ENCODE measurements around the gene PDE10A. TPM values are rescaled to one million over a fixed set of nuclear protein-coding genes. Genes with fewer than 3 reads are reported as not detected.
A peak's percentile ranks its signal among the peaks of the same experiment; 100 is the strongest.

Gene PDE10A
- total and polyA plus RNA-seq, 7 experiments from 2014 or later, result not detected

- Histone ChIP-seq H3K27me3 (ENCODE audit: control insufficient read depth in 2 of 2, insufficient read depth in 2 of 2, low read length in 2 of 2) (no peaks in the 10 kb centered on the region), H3K36me3 (ENCODE audit: control insufficient read depth in 2 of 3, insufficient read depth in 3 of 3, low read length in 3 of 3) (no peaks in the 10 kb centered on the region), H3K4me1 (ENCODE audit: control insufficient read depth in 2 of 2, insufficient read depth in 2 of 2, low read length in 2 of 2) (no peaks in the 10 kb centered on the region), H3K9me3 (ENCODE audit: control insufficient read depth in 2 of 3, low read length in 3 of 3) (no peaks in the 10 kb centered on the region), H3K4me3 (ENCODE audit: low read length) (no peak overlapping the region), H3K27ac (ENCODE audit: low read depth, low read length) (no peak overlapping the region)
- no peak for ATAC-seq
- Mint-ChIP-seq H3K4me1 (peaks cover 0 to 10% (median 3%) of the 10 kb centered on the region in 7 donors), H3K36me3 (peaks cover 0 to 4% (median 0%) of the 10 kb centered on the region in 5 donors), H3K9me3 (peaks cover 0 to 6% (median 0%) of the 10 kb centered on the region in 11 donors), H3K27ac (peak overlapping the region in 1 of 9 donors; percentile 60), H3K27me3 (peaks cover 47 to 66% (median 48%) of the 10 kb centered on the region in 5 donors), H3K4me3 (peak overlapping the region in 4 of 10 donors; percentile 29 to 59 (median 42))
- intact Hi-C loops (cut with micrococcal nuclease), result loop anchor here in 1 of 2 donors (5.0 kb wide), 1 partner anchor 221 kb away; no protein-coding TSS in a partner anchor
- CTCF ChIA-PET, result no interaction called here
- POLR2A ChIA-PET, result no interaction called here
- DNase-seq, result no peak
Measured at GRCh38 chr6:165663377-165663735, 315 bp upstream of the PDE10A start.

- Mint-ChIP-seq H3K27me3 (peaks cover 53 to 69% (median 57%) of the 10 kb centered on the region in 5 donors), H3K27ac (no peak overlapping the region), H3K4me1 (peaks cover 0 to 10% (median 3%) of the 10 kb centered on the region in 7 donors), H3K9me3 (peaks cover 0 to 6% (median 0%) of the 10 kb centered on the region in 11 donors), H3K4me3 (no peak overlapping the region), H3K36me3 (peaks cover 0 to 4% (median 0%) of the 10 kb centered on the region in 5 donors)
- no peaks in the 10 kb centered on the region for H3K27me3 ChIP-seq (ENCODE audit: control insufficient read depth in 2 of 2, insufficient read depth in 2 of 2, low read length in 2 of 2)
- H3K27ac ChIP-seq (ENCODE audit: low read depth, low read length), result no peak overlapping the region
- no peaks in the 10 kb centered on the region for H3K9me3 ChIP-seq (ENCODE audit: control insufficient read depth in 2 of 3, low read length in 3 of 3)
- no peak overlapping the region for H3K4me3 ChIP-seq (ENCODE audit: low read length)
- H3K4me1 ChIP-seq (ENCODE audit: control insufficient read depth in 2 of 2, insufficient read depth in 2 of 2, low read length in 2 of 2), result no peaks in the 10 kb centered on the region
- H3K36me3 ChIP-seq (ENCODE audit: control insufficient read depth in 2 of 3, insufficient read depth in 3 of 3, low read length in 3 of 3), result no peaks in the 10 kb centered on the region
- DNase-seq (no peak), ATAC-seq (no peak)
- ChIA-PET POLR2A (no interaction called here), CTCF (no interaction called here)
- intact Hi-C loops (cut with micrococcal nuclease), result loop anchor here in 1 of 2 donors (5.0 kb wide), 1 partner anchor 220 kb away; no protein-coding TSS in a partner anchor
Measured at GRCh38 chr6:165662041-165662748, 846 bp downstream of the PDE10A start.

DNA sequence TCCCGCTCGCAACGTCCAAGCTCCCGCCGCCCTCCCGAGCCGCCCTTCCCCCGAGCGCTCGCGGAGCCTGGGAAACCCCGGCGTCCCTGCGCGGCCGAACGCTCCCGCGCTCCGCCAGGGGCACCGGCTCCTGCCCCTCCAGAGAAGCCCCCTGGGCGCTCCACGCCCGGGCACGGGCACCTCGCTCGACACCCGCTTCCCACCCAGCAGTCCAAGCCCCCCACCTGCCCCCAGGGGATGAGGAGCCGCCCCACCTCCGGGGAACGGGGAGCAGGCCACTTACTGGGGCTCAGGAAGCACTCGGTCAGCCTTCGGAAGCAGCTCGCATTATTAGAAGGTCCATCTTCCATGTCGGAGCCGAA lies 1.4 kb downstream of the PDE10A start:
- no peak for ATAC-seq
- peaks cover 0 to 4% (median 0%) of the 10 kb centered on the region in 5 donors for H3K36me3 Mint-ChIP-seq
- ChIA-PET POLR2A (no interaction called here), CTCF (no interaction called here)
- no peak overlapping the region for H3K27ac Mint-ChIP-seq
- peaks cover 0 to 10% (median 3%) of the 10 kb centered on the region in 7 donors for H3K4me1 Mint-ChIP-seq
- H3K9me3 Mint-ChIP-seq, result peaks cover 0 to 6% (median 0%) of the 10 kb centered on the region in 11 donors
- DNase-seq, result no peak
- Histone ChIP-seq H3K27me3 (ENCODE audit: control insufficient read depth in 2 of 2, insufficient read depth in 2 of 2, low read length in 2 of 2) (no peaks in the 10 kb centered on the region), H3K9me3 (ENCODE audit: control insufficient read depth in 2 of 3, low read length in 3 of 3) (no peaks in the 10 kb centered on the region), H3K4me3 (ENCODE audit: low read length) (no peak overlapping the region), H3K36me3 (ENCODE audit: control insufficient read depth in 2 of 3, insufficient read depth in 3 of 3, low read length in 3 of 3) (no peaks in the 10 kb centered on the region), H3K27ac (ENCODE audit: low read depth, low read length) (no peak overlapping the region), H3K4me1 (ENCODE audit: control insufficient read depth in 2 of 2, insufficient read depth in 2 of 2, low read length in 2 of 2) (no peaks in the 10 kb centered on the region)
- peaks cover 51 to 66% (median 54%) of the 10 kb centered on the region in 5 donors for H3K27me3 Mint-ChIP-seq
- no peak overlapping the region for H3K4me3 Mint-ChIP-seq
- intact Hi-C loops (cut with micrococcal nuclease), result loop anchor here in 1 of 2 donors (5.0 kb wide), 1 partner anchor 219 kb away; no protein-coding TSS in a partner anchor

DNA sequence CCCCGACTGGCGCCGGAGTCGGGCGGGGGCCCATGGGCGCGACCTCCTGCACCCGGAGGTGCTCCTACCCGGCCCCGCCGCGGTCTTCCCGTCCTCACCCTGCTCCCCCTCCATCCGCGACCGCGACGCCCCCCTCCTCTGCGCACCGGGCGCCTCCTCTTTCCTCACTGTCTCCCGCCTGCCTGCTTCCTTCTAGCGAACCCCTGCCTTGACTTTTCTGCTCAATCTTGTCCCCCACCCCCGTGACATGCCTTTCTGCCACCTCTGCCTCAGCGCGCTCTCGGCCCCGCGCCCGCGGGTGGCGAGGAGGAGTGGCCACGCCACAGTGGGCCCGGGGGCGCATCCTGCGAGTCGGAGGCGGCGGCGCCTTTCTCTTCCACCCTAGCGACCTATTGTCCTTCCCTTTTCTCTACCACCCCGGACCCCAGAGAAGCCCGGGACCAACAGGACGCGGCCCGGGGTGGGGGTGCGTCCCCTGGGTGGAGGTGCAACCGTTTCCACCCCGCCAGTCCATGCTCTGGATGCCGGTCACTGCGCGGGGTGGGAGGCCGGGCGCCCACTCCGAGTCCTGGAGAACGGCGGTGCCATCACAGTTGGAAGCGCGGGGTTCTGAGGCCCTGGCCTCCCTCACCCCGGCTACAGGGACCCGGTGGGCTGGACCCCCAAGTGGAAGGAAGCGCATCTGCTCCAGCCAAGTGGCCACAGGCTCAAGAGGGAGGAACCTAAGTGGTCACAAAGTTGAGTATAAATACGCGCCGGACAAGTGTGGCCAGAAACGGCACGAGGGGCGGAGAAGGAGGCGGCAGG lies 2.0 kb downstream of the PDE10A start:
- H3K4me3 ChIP-seq (ENCODE audit: low read length), result no peak overlapping the region
- no peaks in the 10 kb centered on the region for H3K36me3 ChIP-seq (ENCODE audit: control insufficient read depth in 2 of 3, insufficient read depth in 3 of 3, low read length in 3 of 3)
- no peak overlapping the region for H3K27ac Mint-ChIP-seq
- ATAC-seq (peak; percentile 16), DNase-seq (no peak)
- peaks cover 47 to 61% (median 49%) of the 10 kb centered on the region in 5 donors for H3K27me3 Mint-ChIP-seq
- H3K9me3 ChIP-seq (ENCODE audit: control insufficient read depth in 2 of 3, low read length in 3 of 3), result no peaks in the 10 kb centered on the region
- H3K4me1 Mint-ChIP-seq, result peaks cover 0 to 10% (median 3%) of the 10 kb centered on the region in 7 donors
- CTCF ChIA-PET, result no interaction called here
- H3K4me1 ChIP-seq (ENCODE audit: control insufficient read depth in 2 of 2, insufficient read depth in 2 of 2, low read length in 2 of 2), result no peaks in the 10 kb centered on the region
- peak overlapping the region in 2 of 10 donors; percentile 45 to 63 for H3K4me3 Mint-ChIP-seq
- POLR2A ChIA-PET, result no interaction called here
- H3K36me3 Mint-ChIP-seq, result peaks cover 0 to 4% (median 0%) of the 10 kb centered on the region in 5 donors
- H3K9me3 Mint-ChIP-seq, result peaks cover 0 to 6% (median 0%) of the 10 kb centered on the region in 11 donors
- H3K27ac ChIP-seq (ENCODE audit: low read depth, low read length), result no peak overlapping the region
- no peaks in the 10 kb centered on the region for H3K27me3 ChIP-seq (ENCODE audit: control insufficient read depth in 2 of 2, insufficient read depth in 2 of 2, low read length in 2 of 2)
- intact Hi-C loops (cut with micrococcal nuclease), result loop anchor here in 1 of 2 donors (5.0 kb wide), 1 partner anchor 219 kb away; no protein-coding TSS in a partner anchor

GRCh38 chr6:165659945-165660856 lies 2.8 kb downstream of the PDE10A start:
- Mint-ChIP-seq H3K9me3 (peaks cover 0 to 6% (median 0%) of the 10 kb centered on the region in 11 donors), H3K36me3 (peaks cover 0 to 4% (median 0%) of the 10 kb centered on the region in 5 donors), H3K27me3 (peaks cover 42 to 52% (median 45%) of the 10 kb centered on the region in 5 donors), H3K27ac (peak overlapping the region in 1 of 9 donors; percentile 46), H3K4me1 (peaks cover 0 to 10% (median 3%) of the 10 kb centered on the region in 7 donors), H3K4me3 (peak overlapping the region in 1 of 10 donors; percentile 63)
- intact Hi-C loops (cut with micrococcal nuclease), result loop anchor here (1.0 to 5.0 kb wide), 2 partner anchors 10 to 218 kb away; no protein-coding TSS in a partner anchor
- Histone ChIP-seq H3K4me3 (ENCODE audit: low read length) (no peak overlapping the region), H3K4me1 (ENCODE audit: control insufficient read depth in 2 of 2, insufficient read depth in 2 of 2, low read length in 2 of 2) (no peaks in the 10 kb centered on the region), H3K27ac (ENCODE audit: low read depth, low read length) (no peak overlapping the region), H3K36me3 (ENCODE audit: control insufficient read depth in 2 of 3, insufficient read depth in 3 of 3, low read length in 3 of 3) (no peaks in the 10 kb centered on the region), H3K9me3 (ENCODE audit: control insufficient read depth in 2 of 3, low read length in 3 of 3) (no peaks in the 10 kb centered on the region), H3K27me3 (ENCODE audit: control insufficient read depth in 2 of 2, insufficient read depth in 2 of 2, low read length in 2 of 2) (no peaks in the 10 kb centered on the region)
- ChIA-PET CTCF (no interaction called here), POLR2A (no interaction called here)
- no peak for DNase-seq
- no peak for ATAC-seq
